Measurements from ENCODE around the gene CRISPLD2.
A peak's percentile ranks its signal among the peaks of the same experiment; 100 is the strongest.

Gene CRISPLD2

DNA sequence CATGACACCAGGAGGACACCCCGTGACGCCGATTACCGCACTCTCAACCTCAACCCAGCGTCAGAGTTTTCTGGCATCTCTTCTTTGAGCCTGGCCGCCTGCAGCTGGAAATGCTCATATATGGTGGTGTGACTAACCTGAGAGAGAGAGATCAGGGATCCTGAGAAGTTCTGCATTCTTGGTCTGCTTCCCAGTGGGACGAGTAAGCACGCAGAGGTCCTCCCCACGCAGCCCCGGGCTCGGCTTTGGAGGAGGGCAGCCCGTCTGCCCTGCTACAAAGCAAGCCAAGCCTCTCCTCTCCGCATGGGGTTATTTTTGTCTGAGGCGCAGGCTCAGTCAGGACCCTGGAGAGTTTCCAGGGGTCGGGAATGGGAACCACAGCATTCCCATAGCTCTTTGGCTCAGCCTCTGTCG lies 16.5 kb downstream of the CRISPLD2 start:
- no peak overlapping the region for H3K27ac ChIP-seq (replicated peaks; ENCODE audit: low read length)
- H3K27me3 ChIP-seq (ENCODE audit: control insufficient read depth in 3 of 3, insufficient read depth in 3 of 3, low read depth in 1 of 3, low read length in 3 of 3): peaks cover 0 to 75% (median 6%) of the 10 kb centered on the region in 3 experiments
- no peaks in the 10 kb centered on the region for H3K36me3 ChIP-seq (replicated peaks in 1 of 2; ENCODE audit: control insufficient read depth in 2 of 2, insufficient read depth in 2 of 2, low read length in 2 of 2)
- H3K4me1 ChIP-seq (ENCODE audit: control insufficient read depth in 2 of 2, insufficient read depth in 1 of 2, low read depth in 1 of 2, low read length in 2 of 2): peaks cover 0 to 9% of the 10 kb centered on the region in 2 donors
- no peak overlapping the region for H2BK12ac ChIP-seq (ENCODE audit: low read length)
- peak; percentile 51 for DNase-seq (ENCODE audit: low spot score)
- H2AK5ac ChIP-seq (ENCODE audit: low read depth, low read length): no peak overlapping the region
- no peak overlapping the region for H2BK15ac ChIP-seq (ENCODE audit: low read length)
- H3K4me2 ChIP-seq (ENCODE audit: insufficient read depth, low read length, poor library complexity, severe bottlenecking): no peak overlapping the region
- H3K23ac ChIP-seq (ENCODE audit: low read depth, low read length, poor library complexity): no peak overlapping the region
- H4K8ac ChIP-seq (ENCODE audit: low read depth, low read length): no peak overlapping the region
- H2AFZ ChIP-seq (ENCODE audit: low read length): no peak overlapping the region
- no CpG with 5 or more reads among the region's 16 CpGs for WGBS, 2 donors (ENCODE audit: extremely low coverage in 2 of 2, insufficient read length in 2 of 2, insufficient replicate concordance in 1 of 2)
- no peak overlapping the region for H3K4ac ChIP-seq (ENCODE audit: low read length)
- H3K9ac ChIP-seq (ENCODE audit: low read depth, low read length, poor library complexity): no peak overlapping the region
- H3K4me3 ChIP-seq (ENCODE audit: low read length in 2 of 2): no peak overlapping the region
- no peak overlapping the region for H2BK120ac ChIP-seq (ENCODE audit: low read depth, low read length)
- H3K79me1 ChIP-seq (ENCODE audit: low read depth, low read length): no peaks in the 10 kb centered on the region
- H3K9me3 ChIP-seq (replicated peaks in 1 of 2; ENCODE audit: control insufficient read depth in 2 of 2, insufficient read depth in 1 of 2, low read depth in 1 of 2, low read length in 2 of 2): no peaks in the 10 kb centered on the region
- H4K91ac ChIP-seq (ENCODE audit: low read depth, low read length, poor library complexity): no peak overlapping the region
- no peak overlapping the region for H3K14ac ChIP-seq (ENCODE audit: low read length)
- H3K18ac ChIP-seq (ENCODE audit: low read length): no peak overlapping the region
- H2BK5ac ChIP-seq (ENCODE audit: low read length): no peak overlapping the region

DNA sequence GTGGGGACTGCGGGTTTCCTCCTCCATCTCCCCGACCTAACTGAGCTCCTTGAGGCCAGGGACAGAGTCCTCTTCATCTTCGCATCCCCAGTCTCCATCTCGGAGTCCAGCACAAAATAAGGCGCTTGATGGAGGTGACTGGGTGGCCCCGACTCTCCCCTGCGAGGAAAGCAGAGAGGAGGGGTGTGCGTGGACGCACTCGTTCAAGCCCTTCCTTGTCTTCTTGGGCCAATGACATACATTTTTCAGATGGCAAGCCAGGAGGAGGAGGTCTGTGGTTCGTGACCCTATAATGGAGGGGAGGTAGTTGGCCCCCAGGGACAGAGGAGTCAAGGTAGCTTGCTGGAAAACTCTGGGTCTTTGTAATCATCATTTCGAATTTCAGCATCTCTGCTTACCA lies 17.2 kb downstream of the CRISPLD2 start:
- Histone ChIP-seq H3K36me3 (replicated peaks in 1 of 2; ENCODE audit: control insufficient read depth in 2 of 2, insufficient read depth in 2 of 2, low read length in 2 of 2) (no peaks in the 10 kb centered on the region), H2AFZ (ENCODE audit: low read length) (no peak overlapping the region), H2AK5ac (ENCODE audit: low read depth, low read length) (no peak overlapping the region), H2BK5ac (ENCODE audit: low read length) (peak overlapping the region; percentile 6), H3K18ac (ENCODE audit: low read length) (peak overlapping the region; percentile 63), H3K4me3 (ENCODE audit: low read length in 2 of 2) (no peak overlapping the region), H3K14ac (ENCODE audit: low read length) (no peak overlapping the region), H3K27me3 (ENCODE audit: control insufficient read depth in 3 of 3, insufficient read depth in 3 of 3, low read depth in 1 of 3, low read length in 3 of 3) (peaks cover 0 to 79% (median 12%) of the 10 kb centered on the region in 3 experiments), H3K23ac (ENCODE audit: low read depth, low read length, poor library complexity) (no peak overlapping the region), H3K27ac (replicated peaks; ENCODE audit: low read length) (no peak overlapping the region), H3K9me3 (replicated peaks in 1 of 2; ENCODE audit: control insufficient read depth in 2 of 2, insufficient read depth in 1 of 2, low read depth in 1 of 2, low read length in 2 of 2) (no peaks in the 10 kb centered on the region), H3K9ac (ENCODE audit: low read depth, low read length, poor library complexity) (no peak overlapping the region), H3K79me1 (ENCODE audit: low read depth, low read length) (no peaks in the 10 kb centered on the region), H3K4ac (ENCODE audit: low read length) (no peak overlapping the region), H2BK12ac (ENCODE audit: low read length) (no peak overlapping the region), H3K4me2 (ENCODE audit: insufficient read depth, low read length, poor library complexity, severe bottlenecking) (no peak overlapping the region), H4K8ac (ENCODE audit: low read depth, low read length) (no peak overlapping the region), H4K91ac (ENCODE audit: low read depth, low read length, poor library complexity) (no peak overlapping the region), H2BK120ac (ENCODE audit: low read depth, low read length) (no peak overlapping the region), H3K4me1 (ENCODE audit: control insufficient read depth in 2 of 2, insufficient read depth in 1 of 2, low read depth in 1 of 2, low read length in 2 of 2) (peaks cover 0 to 12% of the 10 kb centered on the region in 2 donors), H2BK15ac (ENCODE audit: low read length) (no peak overlapping the region)
- no CpG with 5 or more reads among the region's 12 CpGs for WGBS, 2 donors (ENCODE audit: extremely low coverage in 2 of 2, insufficient read length in 2 of 2, insufficient replicate concordance in 1 of 2)
- DNase-seq (ENCODE audit: low spot score): no peak

DNA sequence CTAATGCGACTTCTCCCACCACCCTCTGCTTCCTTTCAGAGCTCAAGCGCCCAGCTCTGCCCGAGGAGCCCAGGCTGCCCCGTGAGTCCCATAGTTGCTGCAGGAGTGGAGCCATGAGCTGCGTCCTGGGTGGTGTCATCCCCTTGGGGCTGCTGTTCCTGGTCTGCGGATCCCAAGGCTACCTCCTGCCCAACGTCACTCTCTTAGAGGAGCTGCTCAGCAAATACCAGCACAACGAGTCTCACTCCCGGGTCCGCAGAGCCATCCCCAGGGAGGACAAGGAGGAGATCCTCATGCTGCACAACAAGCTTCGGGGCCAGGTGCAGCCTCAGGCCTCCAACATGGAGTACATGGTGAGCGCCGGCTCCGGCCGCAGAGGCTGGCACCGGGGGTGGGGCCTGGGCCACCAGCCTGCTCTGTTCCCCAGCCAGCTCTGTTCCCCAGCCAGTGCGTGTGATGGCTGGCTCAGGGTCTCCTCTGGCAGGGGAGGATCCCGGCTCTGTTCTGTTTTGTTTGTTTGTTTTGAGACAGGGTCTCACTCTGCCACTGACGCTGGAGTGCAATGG lies 18.7 kb downstream of the CRISPLD2 start:
- H3K4me2 ChIP-seq (ENCODE audit: insufficient read depth, low read length, poor library complexity, severe bottlenecking): no peak overlapping the region
- H2BK120ac ChIP-seq (ENCODE audit: low read depth, low read length): no peak overlapping the region
- WGBS, 2 donors (ENCODE audit: extremely low coverage in 2 of 2, insufficient read length in 2 of 2, insufficient replicate concordance in 1 of 2): no CpG with 5 or more reads among the region's 19 CpGs
- H2AFZ ChIP-seq (ENCODE audit: low read length): no peak overlapping the region
- no peak overlapping the region for H3K4ac ChIP-seq (ENCODE audit: low read length)
- H3K14ac ChIP-seq (ENCODE audit: low read length): no peak overlapping the region
- H3K27ac ChIP-seq (replicated peaks; ENCODE audit: low read length): no peak overlapping the region
- DNase-seq (ENCODE audit: low spot score): no peak
- H3K4me1 ChIP-seq (ENCODE audit: control insufficient read depth in 2 of 2, insufficient read depth in 1 of 2, low read depth in 1 of 2, low read length in 2 of 2): peaks cover 0 to 17% of the 10 kb centered on the region in 2 donors
- no peaks in the 10 kb centered on the region for H3K79me1 ChIP-seq (ENCODE audit: low read depth, low read length)
- no peak overlapping the region for H4K91ac ChIP-seq (ENCODE audit: low read depth, low read length, poor library complexity)
- no peak overlapping the region for H2BK12ac ChIP-seq (ENCODE audit: low read length)
- H3K18ac ChIP-seq (ENCODE audit: low read length): peak overlapping the region; percentile 62
- peaks cover 0 to 78% (median 19%) of the 10 kb centered on the region in 3 experiments for H3K27me3 ChIP-seq (ENCODE audit: control insufficient read depth in 3 of 3, insufficient read depth in 3 of 3, low read depth in 1 of 3, low read length in 3 of 3)
- H2AK5ac ChIP-seq (ENCODE audit: low read depth, low read length): no peak overlapping the region
- no peak overlapping the region for H3K23ac ChIP-seq (ENCODE audit: low read depth, low read length, poor library complexity)
- H2BK15ac ChIP-seq (ENCODE audit: low read length): peak overlapping the region; percentile 7
- H2BK5ac ChIP-seq (ENCODE audit: low read length): no peak overlapping the region
- no peak overlapping the region for H4K8ac ChIP-seq (ENCODE audit: low read depth, low read length)
- H3K9ac ChIP-seq (ENCODE audit: low read depth, low read length, poor library complexity): no peak overlapping the region
- no peaks in the 10 kb centered on the region for H3K36me3 ChIP-seq (replicated peaks in 1 of 2; ENCODE audit: control insufficient read depth in 2 of 2, insufficient read depth in 2 of 2, low read length in 2 of 2)
- no peak overlapping the region for H3K4me3 ChIP-seq (ENCODE audit: low read length in 2 of 2)
- no peaks in the 10 kb centered on the region for H3K9me3 ChIP-seq (replicated peaks in 1 of 2; ENCODE audit: control insufficient read depth in 2 of 2, insufficient read depth in 1 of 2, low read depth in 1 of 2, low read length in 2 of 2)

DNA sequence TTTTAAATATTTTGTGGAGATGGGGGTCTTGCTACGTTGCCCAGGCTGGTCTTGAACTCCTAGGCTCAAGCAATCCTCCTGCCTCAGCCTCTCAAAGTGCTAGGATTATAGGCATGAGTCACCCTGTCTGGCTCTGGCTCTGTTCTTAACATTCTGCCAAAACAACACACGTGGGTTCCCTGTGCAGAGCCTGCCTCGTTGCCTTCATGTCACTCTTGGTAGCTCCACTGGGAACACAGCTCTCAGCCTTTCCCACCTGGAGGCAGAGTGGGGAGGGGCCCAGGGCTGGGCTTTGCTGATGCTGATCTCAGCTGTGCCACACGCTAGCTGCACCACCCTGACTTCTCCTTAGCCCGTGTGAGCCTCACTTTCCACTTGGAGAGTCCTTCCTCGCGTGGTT lies 19.3 kb downstream of the CRISPLD2 start:
- H3K4me2 ChIP-seq (ENCODE audit: insufficient read depth, low read length, poor library complexity, severe bottlenecking): no peak overlapping the region
- H2BK5ac ChIP-seq (ENCODE audit: low read length): no peak overlapping the region
- no peak overlapping the region for H4K91ac ChIP-seq (ENCODE audit: low read depth, low read length, poor library complexity)
- no peak overlapping the region for H4K8ac ChIP-seq (ENCODE audit: low read depth, low read length)
- H3K27ac ChIP-seq (replicated peaks; ENCODE audit: low read length): no peak overlapping the region
- no peak overlapping the region for H2BK120ac ChIP-seq (ENCODE audit: low read depth, low read length)
- no peaks in the 10 kb centered on the region for H3K9me3 ChIP-seq (replicated peaks in 1 of 2; ENCODE audit: control insufficient read depth in 2 of 2, insufficient read depth in 1 of 2, low read depth in 1 of 2, low read length in 2 of 2)
- no CpG with 5 or more reads among the region's 7 CpGs for WGBS, 2 donors (ENCODE audit: extremely low coverage in 2 of 2, insufficient read length in 2 of 2, insufficient replicate concordance in 1 of 2)
- no peak overlapping the region for H3K23ac ChIP-seq (ENCODE audit: low read depth, low read length, poor library complexity)
- peak overlapping the region; percentile 3 for H2AK5ac ChIP-seq (ENCODE audit: low read depth, low read length)
- no peak overlapping the region for H2BK15ac ChIP-seq (ENCODE audit: low read length)
- no peak overlapping the region for H2BK12ac ChIP-seq (ENCODE audit: low read length)
- DNase-seq (ENCODE audit: low spot score): no peak
- peak overlapping the region in 1 of 2 donors; percentile 38 for H3K4me3 ChIP-seq (ENCODE audit: low read length in 2 of 2)
- peaks cover 0 to 81% (median 22%) of the 10 kb centered on the region in 3 experiments for H3K27me3 ChIP-seq (ENCODE audit: control insufficient read depth in 3 of 3, insufficient read depth in 3 of 3, low read depth in 1 of 3, low read length in 3 of 3)
- no peak overlapping the region for H2AFZ ChIP-seq (ENCODE audit: low read length)
- H3K9ac ChIP-seq (ENCODE audit: low read depth, low read length, poor library complexity): no peak overlapping the region
- H3K18ac ChIP-seq (ENCODE audit: low read length): peak overlapping the region; percentile 20
- no peak overlapping the region for H3K4ac ChIP-seq (ENCODE audit: low read length)
- H3K79me1 ChIP-seq (ENCODE audit: low read depth, low read length): no peaks in the 10 kb centered on the region
- no peak overlapping the region for H3K14ac ChIP-seq (ENCODE audit: low read length)
- no peaks in the 10 kb centered on the region for H3K36me3 ChIP-seq (replicated peaks in 1 of 2; ENCODE audit: control insufficient read depth in 2 of 2, insufficient read depth in 2 of 2, low read length in 2 of 2)
- H3K4me1 ChIP-seq (ENCODE audit: control insufficient read depth in 2 of 2, insufficient read depth in 1 of 2, low read depth in 1 of 2, low read length in 2 of 2): peaks cover 4 to 23% of the 10 kb centered on the region in 2 donors
